CD14-positive monocyte (primary cell): ENCODE data around the gene PRR30. TPM values are rescaled to one million over a fixed set of nuclear protein-coding genes. Genes with fewer than 3 reads are reported as not detected.

Experiments
- DNase-seq, 3 donors: peaks; one replicate each; pipeline ENCODE4 v3.0.0-alpha.2; 2011 to 2022
- H2AFZ ChIP-seq: 2 replicates; pipeline ENCODE4 v1.6.0; 2012; ENCODE audit warnings: mild to moderate bottlenecking, low read depth, low read length, inconsistent platforms; ENCODE audit not compliant: insufficient read depth, poor library complexity, severe bottlenecking
- H3K27ac ChIP-seq, 2 donors: 1 replicate in 1 of 2; 2 replicates in 1 of 2; pipeline ENCODE4 v1.5.1; 2012 to 2013; ENCODE audit warnings: low read length in 2 of 2, control low read depth in 1 of 2, inconsistent platforms in 1 of 2, low read depth in 1 of 2, mild to moderate bottlenecking in 1 of 2
- H3K27me3 ChIP-seq, 2 donors: one replicate each; pipeline versions ENCODE4 v1.6.0 to v1.6.1; 2011 to 2013; ENCODE audit warnings: low read length in 2 of 2; ENCODE audit not compliant: control insufficient read depth in 2 of 2, insufficient read depth in 2 of 2
- H3K36me3 ChIP-seq, 2 donors: replicated peaks in 1 of 2; 1 replicate in 1 of 2; 2 replicates in 1 of 2; pipeline versions ENCODE4 v1.5.1 to v1.6.1; 2012 to 2013; ENCODE audit warnings: low read length in 2 of 2, control low read depth in 1 of 2, inconsistent platforms in 1 of 2, mild to moderate bottlenecking in 1 of 2; ENCODE audit not compliant: insufficient read depth in 2 of 2, control insufficient read depth in 1 of 2
- H3K4me1 ChIP-seq, 2 donors: 1 replicate in 1 of 2; 2 replicates in 1 of 2; pipeline versions ENCODE4 v1.5.1 to v1.6.1; 2012 to 2013; ENCODE audit warnings: low read length in 2 of 2, control low read depth in 1 of 2, inconsistent platforms in 1 of 2, mild to moderate bottlenecking in 1 of 2, moderate library complexity in 1 of 2; ENCODE audit not compliant: insufficient read depth in 2 of 2, control insufficient read depth in 1 of 2
- H3K4me2 ChIP-seq: replicated peaks from 2 replicates; pipeline ENCODE3; 2012; ENCODE audit warnings: low read length, moderate library complexity, mild to moderate bottlenecking; ENCODE audit not compliant: poor library complexity, severe bottlenecking; ENCODE audit errors: extremely low read depth
- H3K4me3 ChIP-seq, 3 experiments: fragments of 200-600 bp in 1 of 3; sonication (generic) in 1 of 3; replicated peaks in 1 of 3; 1 replicate in 2 of 3; 2 replicates in 1 of 3; pipeline ENCODE4 v1.5.1; 2011 to 2013; ENCODE audit warnings: low read length in 3 of 3, mild to moderate bottlenecking in 3 of 3, control low read depth in 2 of 3, low read depth in 2 of 3, inconsistent platforms in 1 of 3, moderate library complexity in 1 of 3
- H3K79me2 ChIP-seq: 2 replicates; pipeline ENCODE4 v1.6.0; 2012; ENCODE audit warnings: mild to moderate bottlenecking, control low read depth, inconsistent platforms, low read length, moderate library complexity; ENCODE audit not compliant: insufficient read depth
- H3K9ac ChIP-seq: 2 replicates; pipeline ENCODE4 v1.6.0; 2017; ENCODE audit warnings: low read length, mild to moderate bottlenecking; ENCODE audit not compliant: insufficient read depth, poor library complexity, severe bottlenecking
- H3K9me3 ChIP-seq, 2 donors: replicated peaks in 1 of 2; 1 replicate in 1 of 2; 2 replicates in 1 of 2; pipeline versions ENCODE4 v1.5.1 to v1.6.1; 2012 to 2013; ENCODE audit warnings: low read length in 2 of 2, control low read depth in 1 of 2; ENCODE audit not compliant: control insufficient read depth in 1 of 2, insufficient read depth in 1 of 2
- H4K20me1 ChIP-seq: 2 replicates; pipeline ENCODE4 v1.6.0; 2012; ENCODE audit warnings: mild to moderate bottlenecking, low read length, control low read depth, moderate library complexity; ENCODE audit not compliant: insufficient read depth
- H3K27ac Mint-ChIP-seq, 7 donors: one replicate each; pipeline ENCODE4 v1.8.0; 2020; ENCODE audit warnings: mild to moderate bottlenecking in 7 of 7, mixed read lengths in 7 of 7, moderate library complexity in 6 of 7, inconsistent platforms in 2 of 7
- H3K27me3 Mint-ChIP-seq, 3 donors: one replicate each; pipeline ENCODE4 v1.8.0; 2021 to 2022; ENCODE audit warnings: low read depth in 3 of 3, mild to moderate bottlenecking in 3 of 3, mixed read lengths in 3 of 3, moderate library complexity in 3 of 3, inconsistent platforms in 1 of 3
- H3K36me3 Mint-ChIP-seq, 2 donors: one replicate each; pipeline ENCODE4 v1.8.0; 2020; ENCODE audit warnings: mixed read lengths in 2 of 2, inconsistent platforms in 1 of 2, mild to moderate bottlenecking in 1 of 2
- H3K4me1 Mint-ChIP-seq: one replicate; pipeline ENCODE4 v1.8.0; 2020; ENCODE audit warnings: mild to moderate bottlenecking, mixed read lengths
- H3K4me3 Mint-ChIP-seq, 2 donors: one replicate each; pipeline ENCODE4 v1.8.0; 2020; ENCODE audit warnings: mild to moderate bottlenecking in 2 of 2, mixed read lengths in 2 of 2, moderate library complexity in 1 of 2
- H3K9me3 Mint-ChIP-seq, 7 donors: one replicate each; pipeline ENCODE4 v1.8.0; 2020 to 2022; ENCODE audit warnings: mixed read lengths in 7 of 7, mild to moderate bottlenecking in 6 of 7, moderate library complexity in 6 of 7, inconsistent platforms in 2 of 7
- CTCF ChIP-seq: fragments of 200-600 bp; IDR thresholded peaks from one replicate; pipeline ENCODE4 v1.8.0; 2022; ENCODE audit warnings: antibody characterized with exemption, mild to moderate bottlenecking
- WGBS: methylation state at CpG from one replicate; pipeline ENCODE4 v1.1.5; 2013; ENCODE audit warnings: missing lambda C conversion rate; ENCODE audit not compliant: insufficient coverage; 5-methylcytosine and 5-hydroxymethylcytosine counted together
- intact Hi-C, 2 donors: fragments of 100-400 bp; cut with micrococcal nuclease; formaldehyde crosslinking; loops; one replicate each; pipeline versions ENCODE4 v1.15.0 to v1.15.1; 2023
- polyA plus RNA-seq, 3 donors: library from polyadenylated mRNA; depleted of rRNA in 1 of 3; unstranded in 2 of 3; stranded (reverse) in 1 of 3; fragments of 300-500 nt in 2 of 3; fragments of >200 nt in 1 of 3; fragmentation: Illumina TruSeq in 2 of 3; gene quantifications; 1 replicate in 2 of 3; 2 replicates in 1 of 3; pipeline ENCODE4 v1.2.3, GENCODE V29; 2012 to 2021

Gene PRR30
- polyA plus RNA-seq, 3 donors = not detected

- Histone ChIP-seq H2AFZ (no peak overlapping the region), H3K4me2 (no peak overlapping the region)
- H3K27ac Mint-ChIP-seq = no peak overlapping the region
Measured at GRCh38 chr2:27164960-27165763, 26.0 kb upstream of the PRR30 start.

More at GRCh38 chr2:27164960-27165763, 26.0 kb upstream of the PRR30 start:
- H3K9me3 Mint-ChIP-seq = peaks cover 0 to 2% (median 0%) of the 10 kb centered on the region in 7 donors
- Histone ChIP-seq H3K4me1 (peaks cover 2 to 7% of the 10 kb centered on the region in 2 donors), H3K27ac (no peak overlapping the region), H3K9ac (no peak overlapping the region), H4K20me1 (no peaks in the 10 kb centered on the region), H3K9me3 (no peaks in the 10 kb centered on the region), H3K79me2 (no peaks in the 10 kb centered on the region), H3K27me3 (no peaks in the 10 kb centered on the region), H3K4me3 (no peak overlapping the region), H3K36me3 (no peaks in the 10 kb centered on the region)
- no peak overlapping the region for H3K4me3 Mint-ChIP-seq
- no peaks in the 10 kb centered on the region for H3K36me3 Mint-ChIP-seq
- no peak for TF ChIP-seq CTCF
- intact Hi-C loops = loop anchor here in 1 of 2 donors (5.0 kb wide), 1 partner anchor 63 kb away; no protein-coding TSS in a partner anchor
- H3K27me3 Mint-ChIP-seq = peaks cover 2 to 11% (median 6%) of the 10 kb centered on the region in 3 donors
- 91% methylated on average over 6 of the region's 8 CpGs for WGBS
- peaks cover 5% of the 10 kb centered on the region for H3K4me1 Mint-ChIP-seq
- no peak for DNase-seq
